ENCODE measurements around the gene GPR146. TPM values are rescaled to one million over a fixed set of nuclear protein-coding genes. Genes with fewer than 3 reads are reported as not detected.

GPR146 gene
- total and polyA plus RNA-seq, 9 of the 15 experiments (the other 6 are each of a cell fraction or from before 2014, with no cell fraction given) = 0.22 to 3.6 (median 0.64) TPM; not detected in 2

- TF ChIP-seq ZMIZ1 (IDR thresholded peaks at IDR 0.05; ENCODE audit: low read depth in 2 of 2, low read length in 2 of 2) (no peak), ZNF592 (IDR thresholded peaks at IDR 0.05) (0 out of 2 replicates have a peak, but pooled peaks have one; percentile 22), E4F1 (CRISPR knock-in tag; IDR thresholded peaks at IDR 0.05; ENCODE audit: borderline replicate concordance) (no peak), CXXC5 (CRISPR knock-in tag; IDR thresholded peaks at IDR 0.05) (peak; percentile 39), RERE (CRISPR knock-in tag; IDR thresholded peaks at IDR 0.05; ENCODE audit: borderline replicate concordance) (no peak), NR3C1 (CRISPR knock-in tag; IDR thresholded peaks at IDR 0.05) (no peak), ZNF780A (CRISPR knock-in tag; IDR thresholded peaks at IDR 0.05) (no peak), CAMTA2 (CRISPR knock-in tag; conservative IDR thresholded peaks at IDR 0.05) (no peak), TCF3 (CRISPR knock-in tag; IDR thresholded peaks at IDR 0.05) (0 out of 2 replicates have a peak, but pooled peaks have one; percentile 9), NCOA4 (IDR thresholded peaks at IDR 0.05; ENCODE audit: partially characterized antibody) (no peak)
These were observed 15.3 kb upstream of the GPR146 start (continued) for GRCh38 chr7:1028775-1029636.
